DND-41 (cell line): Measurements from ENCODE around the gene SEPTIN3.

Experiments used
- ATAC-seq: fragments of 200-7000 bp; cut with Tn5 transposase; 3 replicates; pipeline ENCODE4 v1.9.1; 2021; ENCODE audit warnings: low read depth; ENCODE audit not compliant: insufficient read depth
- DNase-seq: peaks from one replicate; pipeline ENCODE4 v3.0.0-alpha.2; 2020
- H2AFZ ChIP-seq: 2 replicates; pipeline ENCODE4 v1.6.0; 2012; ENCODE audit warnings: low read depth, low read length
- H3K27ac ChIP-seq: 2 replicates; pipeline ENCODE4 v1.5.1; 2012; ENCODE audit warnings: low read length, inconsistent platforms
- H3K27me3 ChIP-seq: fragments of 200-600 bp; sonication (generic); 2 replicates; pipeline ENCODE4 v1.6.0; 2012; ENCODE audit warnings: low read length, mild to moderate bottlenecking, inconsistent platforms; ENCODE audit not compliant: insufficient read depth, poor library complexity
- H3K36me3 ChIP-seq: 2 replicates; pipeline ENCODE4 v1.5.1; 2012; ENCODE audit warnings: low read length, inconsistent platforms; ENCODE audit not compliant: insufficient read depth
- H3K4me1 ChIP-seq: 2 replicates; pipeline ENCODE4 v1.5.1; 2012; ENCODE audit warnings: mild to moderate bottlenecking, low read length; ENCODE audit not compliant: insufficient read depth
- H3K4me2 ChIP-seq: 2 replicates; pipeline ENCODE4 v1.6.0; 2012; ENCODE audit warnings: mild to moderate bottlenecking, moderate library complexity, low read length, inconsistent platforms; ENCODE audit not compliant: insufficient read depth
- H3K4me3 ChIP-seq, 2 experiments: fragments of 200-600 bp in 1 of 2; shearing (Covaris generic) in 1 of 2; 2 replicates each; pipeline ENCODE4 v1.5.1; 2012 to 2016; ENCODE audit warnings: inconsistent platforms in 2 of 2, low read length in 2 of 2, mild to moderate bottlenecking in 2 of 2, low read depth in 1 of 2, moderate library complexity in 1 of 2
- H3K79me2 ChIP-seq: 2 replicates; pipeline ENCODE4 v1.6.0; 2012; ENCODE audit warnings: low read length, inconsistent platforms; ENCODE audit not compliant: insufficient read depth
- H3K9ac ChIP-seq: 2 replicates; pipeline ENCODE4 v1.6.0; 2012; ENCODE audit warnings: low read depth, mild to moderate bottlenecking, inconsistent platforms, low read length, moderate library complexity
- H3K9me3 ChIP-seq: 2 replicates; pipeline ENCODE4 v1.5.1; 2012; ENCODE audit warnings: low read length, moderate library complexity, mild to moderate bottlenecking, inconsistent platforms; ENCODE audit not compliant: insufficient read depth, severe bottlenecking
- H4K20me1 ChIP-seq: 2 replicates; pipeline ENCODE4 v1.6.0; 2012; ENCODE audit warnings: low read length; ENCODE audit not compliant: insufficient read depth
- EZH2 ChIP-seq: IDR thresholded peaks from 3 replicates; pipeline ENCODE4 v1.6.1; 2012; ENCODE audit warnings: borderline replicate concordance, low read depth, mild to moderate bottlenecking, moderate library complexity, low read length, inconsistent platforms; ENCODE audit not compliant: severe bottlenecking
- TF ChIP-seq, protein P1 (sequence below): IDR thresholded peaks from 2 replicates; pipeline ENCODE4 v1.5.1; 2012; ENCODE audit warnings: borderline replicate concordance, low read length, moderate library complexity, mild to moderate bottlenecking; ENCODE audit not compliant: poor library complexity, severe bottlenecking; ENCODE audit errors: extremely low read depth

The SEPTIN3 gene

DNA sequence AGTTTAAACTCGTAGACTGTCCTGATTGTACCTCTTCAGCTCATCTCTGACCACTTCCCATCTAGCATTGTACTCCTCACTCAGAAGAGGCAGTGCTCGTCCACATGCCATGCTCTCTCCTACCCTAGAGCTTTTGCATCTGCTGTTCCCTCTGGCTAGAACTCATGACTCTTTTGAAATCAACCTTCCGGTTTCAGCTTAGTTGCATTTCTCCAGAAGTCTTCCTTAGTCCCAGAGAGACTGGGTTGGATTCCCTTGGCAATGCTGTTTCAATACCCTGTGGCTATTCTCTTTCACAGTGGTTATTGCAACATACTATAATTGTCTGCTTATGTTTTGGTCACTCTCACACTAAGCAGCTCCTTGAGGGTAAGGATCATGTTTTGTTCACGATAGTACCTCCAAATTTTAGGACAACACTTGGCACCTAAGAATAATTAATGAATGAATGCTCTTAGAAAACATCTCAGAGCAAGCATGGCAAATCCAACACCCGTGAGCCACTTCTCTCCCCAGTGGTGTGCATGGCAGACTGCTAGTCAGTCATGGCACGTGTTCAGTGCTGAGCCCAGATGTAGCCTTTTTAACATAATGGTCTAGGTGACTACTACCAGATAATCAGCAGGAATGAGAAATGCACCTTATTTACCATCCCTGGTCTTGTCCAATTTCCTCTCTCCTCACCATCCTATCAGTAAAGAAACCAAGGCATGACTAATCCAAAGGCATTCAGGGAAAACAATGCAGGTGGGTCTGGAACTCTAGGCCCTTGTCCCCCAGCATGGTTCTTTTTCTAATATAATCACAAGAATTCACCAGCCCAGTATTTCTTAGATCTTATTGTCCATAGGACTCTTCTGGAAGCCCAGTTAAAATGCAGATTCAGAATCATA, 14.5 kb downstream of the SEPTIN3 start:
- H3K4me1 ChIP-seq, result no peaks in the 10 kb centered on the region
- H3K27me3 ChIP-seq, result peaks cover 7% of the 10 kb centered on the region
- no peak overlapping the region for H3K27ac ChIP-seq
- no peaks in the 10 kb centered on the region for H3K79me2 ChIP-seq
- ATAC-seq, result no peak
- no peak overlapping the region for H3K9ac ChIP-seq
- H2AFZ ChIP-seq, result no peak overlapping the region; the same call in 1 of the 2 replicates
- no peaks in the 10 kb centered on the region for H3K36me3 ChIP-seq
- no peaks in the 10 kb centered on the region for H4K20me1 ChIP-seq
- H3K4me3 ChIP-seq, result no peak overlapping the region
- no peak for DNase-seq
- no peak for TF ChIP-seq EZH2
- TF ChIP-seq, protein P1, sequence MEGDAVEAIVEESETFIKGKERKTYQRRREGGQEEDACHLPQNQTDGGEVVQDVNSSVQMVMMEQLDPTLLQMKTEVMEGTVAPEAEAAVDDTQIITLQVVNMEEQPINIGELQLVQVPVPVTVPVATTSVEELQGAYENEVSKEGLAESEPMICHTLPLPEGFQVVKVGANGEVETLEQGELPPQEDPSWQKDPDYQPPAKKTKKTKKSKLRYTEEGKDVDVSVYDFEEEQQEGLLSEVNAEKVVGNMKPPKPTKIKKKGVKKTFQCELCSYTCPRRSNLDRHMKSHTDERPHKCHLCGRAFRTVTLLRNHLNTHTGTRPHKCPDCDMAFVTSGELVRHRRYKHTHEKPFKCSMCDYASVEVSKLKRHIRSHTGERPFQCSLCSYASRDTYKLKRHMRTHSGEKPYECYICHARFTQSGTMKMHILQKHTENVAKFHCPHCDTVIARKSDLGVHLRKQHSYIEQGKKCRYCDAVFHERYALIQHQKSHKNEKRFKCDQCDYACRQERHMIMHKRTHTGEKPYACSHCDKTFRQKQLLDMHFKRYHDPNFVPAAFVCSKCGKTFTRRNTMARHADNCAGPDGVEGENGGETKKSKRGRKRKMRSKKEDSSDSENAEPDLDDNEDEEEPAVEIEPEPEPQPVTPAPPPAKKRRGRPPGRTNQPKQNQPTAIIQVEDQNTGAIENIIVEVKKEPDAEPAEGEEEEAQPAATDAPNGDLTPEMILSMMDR, result no peak
- H3K9me3 ChIP-seq, result no peaks in the 10 kb centered on the region
- no peak overlapping the region for H3K4me2 ChIP-seq

DNA sequence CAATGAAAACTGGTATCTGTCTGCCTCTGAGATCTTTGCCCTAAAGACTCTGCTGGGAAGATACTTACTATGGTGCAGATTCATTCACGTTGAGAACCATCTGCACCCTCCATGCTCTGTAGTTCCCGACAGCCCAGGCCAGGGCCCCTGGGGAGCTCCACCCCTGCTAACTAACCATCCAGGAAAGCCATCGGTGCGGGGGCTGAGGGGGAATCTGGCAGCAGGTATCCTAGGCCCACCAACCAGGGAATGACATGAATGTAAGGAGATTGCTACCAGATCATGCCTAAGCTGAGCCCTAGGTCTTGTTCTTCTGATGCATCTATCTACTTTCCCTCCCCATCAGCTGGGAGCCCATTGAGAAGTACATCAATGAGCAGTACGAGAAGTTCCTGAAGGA, 18.0 kb downstream of the SEPTIN3 start:
- no peaks in the 10 kb centered on the region for H3K9me3 ChIP-seq
- no peak overlapping the region for H3K9ac ChIP-seq
- no peaks in the 10 kb centered on the region for H3K36me3 ChIP-seq
- H3K27ac ChIP-seq, result no peak overlapping the region
- H3K4me1 ChIP-seq, result no peaks in the 10 kb centered on the region
- H3K4me2 ChIP-seq, result no peak overlapping the region
- H2AFZ ChIP-seq, result no peak overlapping the region
- no peaks in the 10 kb centered on the region for H3K79me2 ChIP-seq
- H3K27me3 ChIP-seq, result peaks cover 4% of the 10 kb centered on the region
- TF ChIP-seq, protein P1, result no peak
- no peak for TF ChIP-seq EZH2
- H4K20me1 ChIP-seq, result no peaks in the 10 kb centered on the region
- DNase-seq (no peak), ATAC-seq (no peak)
- no peak overlapping the region for H3K4me3 ChIP-seq

DNA sequence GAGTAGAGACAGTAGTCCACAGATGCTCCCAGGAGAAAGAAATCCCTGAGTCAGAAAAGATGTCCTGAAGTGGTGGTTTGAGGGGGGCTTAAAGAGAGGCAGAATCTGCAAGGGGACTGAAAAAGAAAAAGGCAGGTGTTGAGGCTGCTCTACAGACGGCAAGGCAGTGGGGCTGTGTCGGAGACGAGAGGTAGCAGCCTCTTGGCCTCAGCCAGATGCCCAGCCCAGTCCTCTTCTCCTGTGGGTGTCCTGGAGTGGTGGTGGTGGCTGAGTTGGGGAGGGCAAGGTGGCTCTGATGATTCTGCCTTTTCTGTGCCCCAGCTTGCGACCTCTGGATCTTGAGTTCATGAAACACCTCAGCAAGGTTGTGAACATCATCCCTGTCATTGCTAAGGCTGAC, 20.0 kb downstream of the SEPTIN3 start:
- Histone ChIP-seq H3K36me3 (no peaks in the 10 kb centered on the region), H3K27ac (no peak overlapping the region), H3K4me3 (no peak overlapping the region), H4K20me1 (no peaks in the 10 kb centered on the region), H3K4me2 (no peak overlapping the region), H3K4me1 (no peaks in the 10 kb centered on the region), H2AFZ (no peak overlapping the region), H3K27me3 (peaks cover 2% of the 10 kb centered on the region), H3K9ac (no peak overlapping the region), H3K9me3 (no peaks in the 10 kb centered on the region), H3K79me2 (no peaks in the 10 kb centered on the region)
- TF ChIP-seq EZH2, result no peak
- TF ChIP-seq, protein P1, result no peak
- ATAC-seq, result no peak
- DNase-seq, result no peak
